HG02981 (cell line): ENCODE measurements around the gene DEPDC1B.
"Not testable (repeated sequence)": the region's sequence is repeated elsewhere in the genome, so short reads cannot be mapped to it uniquely, and the experiment has no call there.

Experiments used
- ATAC-seq: cut with Tn5 transposase; IDR thresholded peaks from one replicate; pipeline ENCODE4 v1.9.1; 2021; ENCODE audit warnings: mild to moderate bottlenecking, moderate library complexity; ENCODE audit not compliant: unreplicated experiment

Gene DEPDC1B

GRCh38 chr5:60699609-60700415 lies at the start of gene DEPDC1B:
Gene DEPDC1B (minus strand): TSS chr5:60700166. CDS start chr5:60700093, 73 bp downstream.
- ATAC-seq = peak; percentile 95

GRCh38 chr5:60744682-60745081 lies 44.7 kb upstream of the DEPDC1B start:
- no peak for ATAC-seq

- no peak for ATAC-seq
Observed at GRCh38 chr5:60743511-60744314, 43.7 kb upstream of the DEPDC1B start.

GRCh38 chr5:60740322-60740721 lies 40.4 kb upstream of the DEPDC1B start:
- ATAC-seq = no peak

GRCh38 chr5:60738933-60739332 lies 39.0 kb upstream of the DEPDC1B start:
- ATAC-seq = no peak

- ATAC-seq = no peak
Observed at GRCh38 chr5:60738461-60738860, 38.5 kb upstream of the DEPDC1B start.

- not testable (repeated sequence) for ATAC-seq
Observed at GRCh38 chr5:60730858-60731257, 30.9 kb upstream of the DEPDC1B start.

GRCh38 chr5:60727033-60727679 lies 27.2 kb upstream of the DEPDC1B start:
- no peak for ATAC-seq

GRCh38 chr5:60724126-60724525 lies 24.2 kb upstream of the DEPDC1B start:
- ATAC-seq = no peak

GRCh38 chr5:60722416-60722815 lies 22.4 kb upstream of the DEPDC1B start:
- ATAC-seq = no peak

- ATAC-seq = no peak
Observed at GRCh38 chr5:60719329-60719728, 19.4 kb upstream of the DEPDC1B start.

- no peak for ATAC-seq
Observed at GRCh38 chr5:60718166-60718892, 18.4 kb upstream of the DEPDC1B start.

- ATAC-seq = not testable (repeated sequence)
Observed at GRCh38 chr5:60715201-60715928, 15.4 kb upstream of the DEPDC1B start.

GRCh38 chr5:60712950-60713349 lies 13.0 kb upstream of the DEPDC1B start:
- no peak for ATAC-seq

- ATAC-seq = not testable (repeated sequence)
Observed at GRCh38 chr5:60711892-60712291, 11.9 kb upstream of the DEPDC1B start.

GRCh38 chr5:60710362-60710761 lies 10.4 kb upstream of the DEPDC1B start:
- no peak for ATAC-seq

GRCh38 chr5:60705144-60705543 lies 5.2 kb upstream of the DEPDC1B start:
- ATAC-seq = no peak

- ATAC-seq = no peak
Observed at GRCh38 chr5:60703944-60704343, 4.0 kb upstream of the DEPDC1B start.

- no peak for ATAC-seq
Observed at GRCh38 chr5:60701321-60701968, 1.5 kb upstream of the DEPDC1B start.

GRCh38 chr5:60700416-60700757 lies 421 bp upstream of the DEPDC1B start:
- ATAC-seq = peak; percentile 21
